ENCODE measurements around the gene NLRX1.
"Not testable (repeated sequence)": the region's sequence is repeated elsewhere in the genome, so short reads cannot be mapped to it uniquely, and the experiment has no call there.

NLRX1 gene

GRCh38 chr11:119198925-119199324 lies 30.4 kb downstream of the NLRX1 start:
- Histone ChIP-seq H3K4me2 (ENCODE audit: low read length) (no peak overlapping the region), H3K9me2 (ENCODE audit: low read depth, low read length) (no peaks in the 10 kb centered on the region), H3K27me3 (ENCODE audit: insufficient read depth, low read length) (no peaks in the 10 kb centered on the region), H3K27ac (ENCODE audit: low read depth, low read length, poor library complexity, severe bottlenecking) (no peak overlapping the region), H3K36me3 (ENCODE audit: insufficient read depth, low read length) (no peaks in the 10 kb centered on the region), H3K4me3 (ENCODE audit: low read depth, low read length, poor library complexity, severe bottlenecking) (no peak overlapping the region), H3K9ac (ENCODE audit: low read length) (no peak overlapping the region), H4K20me1 (ENCODE audit: insufficient read depth, low read length) (no peaks in the 10 kb centered on the region), H3F3A (ENCODE audit: insufficient read depth, low read length) (no peaks in the 10 kb centered on the region), H3K79me2 (ENCODE audit: insufficient read depth, low read length) (no peaks in the 10 kb centered on the region), H3K9me3 (ENCODE audit: low read length) (no peaks in the 10 kb centered on the region), H2AFZ (ENCODE audit: low read length) (no peak overlapping the region), H3K4me1 (ENCODE audit: insufficient read depth, low read length, severe bottlenecking) (no peaks in the 10 kb centered on the region)
- TF ChIP-seq CTCF (IDR thresholded peaks at IDR 0.05; ENCODE audit: low read length) (no peak), EZH2 (IDR thresholded peaks at IDR 0.05; ENCODE audit: borderline replicate concordance, low read length) (no peak)

GRCh38 chr11:119201236-119201635 lies 32.7 kb downstream of the NLRX1 start:
- H3K27ac ChIP-seq (ENCODE audit: low read depth, low read length, poor library complexity, severe bottlenecking); H3K4me1 ChIP-seq (ENCODE audit: insufficient read depth, low read length, severe bottlenecking); H3K79me2 ChIP-seq (ENCODE audit: insufficient read depth, low read length); H3K4me2 ChIP-seq (ENCODE audit: low read length); H3K4me3 ChIP-seq (ENCODE audit: low read depth, low read length, poor library complexity, severe bottlenecking); H3K9me3 ChIP-seq (ENCODE audit: low read length); H3K9me2 ChIP-seq (ENCODE audit: low read depth, low read length); H3F3A ChIP-seq (ENCODE audit: insufficient read depth, low read length); H3K36me3 ChIP-seq (ENCODE audit: insufficient read depth, low read length); H3K9ac ChIP-seq (ENCODE audit: low read length); H4K20me1 ChIP-seq (ENCODE audit: insufficient read depth, low read length); H3K27me3 ChIP-seq (ENCODE audit: insufficient read depth, low read length); H2AFZ ChIP-seq (ENCODE audit: low read length): not testable (repeated sequence)

GRCh38 chr11:119202554-119202953 lies 34.0 kb downstream of the NLRX1 start:
- no peak overlapping the region for H2AFZ ChIP-seq (ENCODE audit: low read length)
- no peaks in the 10 kb centered on the region for H4K20me1 ChIP-seq (ENCODE audit: insufficient read depth, low read length)
- no peaks in the 10 kb centered on the region for H3K27me3 ChIP-seq (ENCODE audit: insufficient read depth, low read length)
- H3K9ac ChIP-seq (ENCODE audit: low read length), result no peak overlapping the region
- H3K79me2 ChIP-seq (ENCODE audit: insufficient read depth, low read length), result peaks cover 7% of the 10 kb centered on the region
- H3K9me3 ChIP-seq (ENCODE audit: low read length), result no peaks in the 10 kb centered on the region
- H3K36me3 ChIP-seq (ENCODE audit: insufficient read depth, low read length), result no peaks in the 10 kb centered on the region
- no peak for TF ChIP-seq CTCF (IDR thresholded peaks at IDR 0.05; ENCODE audit: low read length)
- TF ChIP-seq EZH2 (IDR thresholded peaks at IDR 0.05; ENCODE audit: borderline replicate concordance, low read length), result no peak
- H3K4me3 ChIP-seq (ENCODE audit: low read depth, low read length, poor library complexity, severe bottlenecking), result no peak overlapping the region
- no peaks in the 10 kb centered on the region for H3K9me2 ChIP-seq (ENCODE audit: low read depth, low read length)
- H3K4me2 ChIP-seq (ENCODE audit: low read length), result no peak overlapping the region
- H3K4me1 ChIP-seq (ENCODE audit: insufficient read depth, low read length, severe bottlenecking), result peaks cover 14% of the 10 kb centered on the region
- no peak overlapping the region for H3K27ac ChIP-seq (ENCODE audit: low read depth, low read length, poor library complexity, severe bottlenecking)
- no peaks in the 10 kb centered on the region for H3F3A ChIP-seq (ENCODE audit: insufficient read depth, low read length)

- H3K9ac ChIP-seq (ENCODE audit: low read length), result no peak overlapping the region
- H3F3A ChIP-seq (ENCODE audit: insufficient read depth, low read length), result no peaks in the 10 kb centered on the region
- H3K4me1 ChIP-seq (ENCODE audit: insufficient read depth, low read length, severe bottlenecking), result peaks cover 29% of the 10 kb centered on the region
- H3K9me3 ChIP-seq (ENCODE audit: low read length), result no peaks in the 10 kb centered on the region
- H4K20me1 ChIP-seq (ENCODE audit: insufficient read depth, low read length), result no peaks in the 10 kb centered on the region
- H3K4me3 ChIP-seq (ENCODE audit: low read depth, low read length, poor library complexity, severe bottlenecking), result no peak overlapping the region
- no peak for TF ChIP-seq CTCF (IDR thresholded peaks at IDR 0.05; ENCODE audit: low read length)
- TF ChIP-seq EZH2 (IDR thresholded peaks at IDR 0.05; ENCODE audit: borderline replicate concordance, low read length), result no peak
- H3K36me3 ChIP-seq (ENCODE audit: insufficient read depth, low read length), result no peaks in the 10 kb centered on the region
- H2AFZ ChIP-seq (ENCODE audit: low read length), result no peak overlapping the region
- H3K27ac ChIP-seq (ENCODE audit: low read depth, low read length, poor library complexity, severe bottlenecking), result no peak overlapping the region
- H3K79me2 ChIP-seq (ENCODE audit: insufficient read depth, low read length), result peaks cover 22% of the 10 kb centered on the region
- H3K27me3 ChIP-seq (ENCODE audit: insufficient read depth, low read length), result no peaks in the 10 kb centered on the region
- no peaks in the 10 kb centered on the region for H3K9me2 ChIP-seq (ENCODE audit: low read depth, low read length)
- H3K4me2 ChIP-seq (ENCODE audit: low read length), result no peak overlapping the region
These were observed 35.5 kb downstream of the NLRX1 start for GRCh38 chr11:119204066-119204465.
